Activated T-helper 1 cell treated with anti-CD3 and anti-CD28 coated beads, Interleukin-12 subunit alpha, Interleukin-12 subunit beta, Interleukin-2, Interleukin-4 antibody, amounts not matched to agents 30 ng/mL and 10 ng/mL and 1 ng/mL, durations not matched to agents 14 hours and 24 hours and 36 hours (primary cell): ENCODE results near the gene PGA4. TPM values are rescaled to one million over a fixed set of nuclear protein-coding genes. Genes with fewer than 3 reads are reported as not detected.
"Not testable (repeated sequence)": the region's sequence is repeated elsewhere in the genome, so short reads cannot be mapped to it uniquely, and the experiment has no call there.

Experiments used
- DNase-seq: peaks from one replicate; pipeline ENCODE4 v3.0.0; 2021; ENCODE audit warnings: low spot score
- H3K27ac Mint-ChIP-seq: one replicate; pipeline ENCODE4 v1.8.0; 2021; ENCODE audit warnings: mild to moderate bottlenecking, mixed read lengths
- H3K27me3 Mint-ChIP-seq: one replicate; pipeline ENCODE4 v1.8.0; 2022; ENCODE audit warnings: mild to moderate bottlenecking, moderate library complexity, mixed read lengths; ENCODE audit not compliant: insufficient read depth
- H3K36me3 Mint-ChIP-seq: one replicate; pipeline ENCODE4 v1.8.0; 2021; ENCODE audit warnings: low read depth, mixed read lengths
- H3K4me1 Mint-ChIP-seq: one replicate; pipeline ENCODE4 v1.8.0; 2021; ENCODE audit warnings: low read depth, mixed read lengths
- H3K4me3 Mint-ChIP-seq: one replicate; pipeline ENCODE4 v1.8.0; 2021; ENCODE audit warnings: mild to moderate bottlenecking, moderate library complexity, mixed read lengths
- H3K9me3 Mint-ChIP-seq: one replicate; pipeline ENCODE4 v1.8.0; 2021; ENCODE audit warnings: mixed read lengths
- intact Hi-C: fragments of 100-400 bp; cut with micrococcal nuclease; formaldehyde crosslinking; loops from one replicate; pipeline ENCODE4 v1.15.1; 2024
- total RNA-seq: library from RNA; stranded (reverse); gene quantifications from 2 replicates; pipeline ENCODE4 v1.2.3, GENCODE V29; 2022

PGA4 gene
- total RNA-seq, 1 donor from 2014 or later, result not detected

DNA sequence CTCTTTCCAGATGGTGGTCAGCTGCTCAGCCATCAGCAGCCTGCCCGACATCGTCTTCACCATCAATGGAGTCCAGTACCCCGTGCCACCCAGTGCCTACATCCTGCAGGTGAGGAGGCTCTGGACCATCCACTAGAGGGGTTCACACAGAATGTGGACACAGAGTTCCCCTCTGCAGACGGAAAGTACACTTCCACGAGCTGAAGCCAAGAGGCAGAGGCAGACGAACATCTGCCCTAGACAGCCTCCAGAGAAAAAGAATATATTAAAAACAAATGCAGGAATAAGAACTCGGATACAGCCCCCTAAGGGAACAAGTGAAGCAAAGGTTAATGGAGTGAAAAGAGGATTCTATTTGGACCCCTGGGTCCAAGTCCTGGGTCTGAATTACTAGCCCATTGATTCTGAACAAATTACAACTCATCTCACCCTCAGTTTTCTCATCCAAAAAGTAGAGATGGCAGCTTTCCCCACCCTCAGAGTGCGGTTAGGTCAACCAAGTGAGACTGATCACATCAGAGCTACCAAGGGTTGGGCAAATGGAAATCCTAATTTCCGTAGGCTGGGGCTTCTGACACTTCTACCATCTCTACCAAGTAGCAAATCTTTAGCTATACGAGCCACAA, 10.7 kb upstream of the PGA4 start:
- intact Hi-C loops, H3K9me3 Mint-ChIP-seq, DNase-seq, H3K27ac Mint-ChIP-seq, H3K4me1 Mint-ChIP-seq, H3K27me3 Mint-ChIP-seq, H3K36me3 Mint-ChIP-seq, H3K4me3 Mint-ChIP-seq: not testable (repeated sequence)

DNA sequence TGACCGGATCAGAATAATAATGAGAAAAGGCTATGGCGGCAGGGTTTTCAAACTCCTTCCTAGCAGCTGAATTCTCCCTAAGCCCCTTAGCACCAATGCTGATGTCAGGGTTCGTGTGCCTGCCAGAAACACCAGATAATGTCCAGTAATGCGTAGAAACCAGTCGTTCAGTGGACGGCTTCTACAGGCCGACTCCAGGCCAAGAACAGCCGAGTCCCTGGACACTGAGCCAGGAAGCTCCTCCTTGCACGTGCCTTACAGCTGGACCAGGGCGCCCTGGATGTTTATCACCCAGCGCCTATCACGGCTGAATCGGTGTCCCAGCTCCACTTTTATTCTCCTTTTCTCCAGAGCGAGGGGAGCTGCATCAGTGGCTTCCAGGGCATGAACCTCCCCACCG, 9.9 kb upstream of the PGA4 start:
- H3K27ac Mint-ChIP-seq, DNase-seq, H3K9me3 Mint-ChIP-seq, H3K36me3 Mint-ChIP-seq, H3K27me3 Mint-ChIP-seq, intact Hi-C loops, H3K4me1 Mint-ChIP-seq, H3K4me3 Mint-ChIP-seq: not testable (repeated sequence)

DNA sequence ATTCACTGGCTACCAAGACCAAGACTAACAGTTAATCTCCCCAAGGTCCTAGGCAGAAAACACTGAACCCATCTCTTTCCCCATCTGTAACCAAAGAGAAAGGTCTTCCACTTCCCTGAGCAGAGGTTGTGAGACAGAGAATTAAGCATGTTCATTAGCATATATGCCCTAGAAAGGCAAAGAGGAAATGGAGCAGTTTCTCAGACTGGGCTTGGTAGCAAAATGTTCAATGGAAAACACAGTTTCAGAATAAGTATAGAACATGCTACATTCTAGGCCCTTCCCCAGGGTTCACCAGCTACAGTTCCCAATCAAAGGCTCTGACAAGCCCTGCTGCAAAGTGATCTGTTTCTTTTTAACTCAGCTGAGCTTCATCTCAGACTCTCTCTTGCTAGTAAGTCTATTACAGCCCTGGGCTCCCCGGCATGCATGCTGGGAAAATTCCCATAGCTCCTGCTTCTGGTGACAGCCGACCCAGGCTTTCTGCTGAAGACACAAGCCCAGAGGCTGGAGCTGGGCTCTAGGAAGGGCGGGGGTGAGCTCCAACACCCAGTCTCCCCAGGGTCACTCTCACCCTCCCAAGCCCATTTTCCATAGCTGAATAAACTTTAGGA, 8.3 kb upstream of the PGA4 start:
- H3K36me3 Mint-ChIP-seq, H3K27me3 Mint-ChIP-seq, H3K9me3 Mint-ChIP-seq, DNase-seq, intact Hi-C loops, H3K4me3 Mint-ChIP-seq, H3K4me1 Mint-ChIP-seq, H3K27ac Mint-ChIP-seq: not testable (repeated sequence)

DNA sequence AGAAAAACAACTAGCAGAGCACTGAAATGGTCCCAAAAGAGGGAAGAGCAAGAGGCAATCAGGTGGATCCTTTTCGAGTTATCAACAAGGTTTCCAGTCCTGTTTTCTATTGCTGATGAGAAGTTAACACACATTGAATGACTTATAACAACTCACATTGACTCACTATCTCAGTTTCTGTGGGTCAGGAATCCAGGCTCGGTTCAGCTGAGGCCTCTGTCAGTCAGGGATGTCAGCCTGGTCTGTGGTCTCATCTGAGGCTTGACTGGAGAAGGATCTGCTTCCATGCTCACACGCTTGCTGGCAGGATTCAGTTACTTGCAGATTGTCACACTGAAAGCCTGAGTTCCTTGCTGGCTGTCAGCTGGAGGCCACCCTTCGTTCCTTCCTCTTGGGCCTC, 3.8 kb upstream of the PGA4 start:
- H3K27ac Mint-ChIP-seq, DNase-seq, H3K36me3 Mint-ChIP-seq, H3K9me3 Mint-ChIP-seq, H3K4me3 Mint-ChIP-seq, H3K27me3 Mint-ChIP-seq, H3K4me1 Mint-ChIP-seq, intact Hi-C loops: not testable (repeated sequence)

DNA sequence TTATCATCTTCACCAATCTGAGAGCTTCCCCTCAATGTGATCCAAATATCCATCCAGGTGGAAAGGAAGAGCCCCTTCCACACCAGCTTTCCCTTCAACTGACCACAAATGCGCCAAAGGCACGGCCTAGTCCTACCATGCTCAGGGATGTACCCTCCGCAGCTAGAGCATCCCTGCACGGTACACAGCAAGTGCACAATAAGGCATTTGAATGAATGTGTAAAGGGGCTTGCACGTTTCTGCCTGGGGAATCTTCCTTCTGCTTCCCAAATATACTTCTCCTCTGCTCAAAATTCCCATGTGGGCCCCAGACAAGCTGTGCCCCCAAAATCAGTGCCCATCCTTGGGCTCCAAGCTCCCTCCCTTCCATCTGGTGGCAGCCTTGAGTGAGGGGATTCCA, 3.1 kb upstream of the PGA4 start:
- H3K36me3 Mint-ChIP-seq, intact Hi-C loops, DNase-seq, H3K4me1 Mint-ChIP-seq, H3K27ac Mint-ChIP-seq, H3K9me3 Mint-ChIP-seq, H3K4me3 Mint-ChIP-seq, H3K27me3 Mint-ChIP-seq: not testable (repeated sequence)

DNA sequence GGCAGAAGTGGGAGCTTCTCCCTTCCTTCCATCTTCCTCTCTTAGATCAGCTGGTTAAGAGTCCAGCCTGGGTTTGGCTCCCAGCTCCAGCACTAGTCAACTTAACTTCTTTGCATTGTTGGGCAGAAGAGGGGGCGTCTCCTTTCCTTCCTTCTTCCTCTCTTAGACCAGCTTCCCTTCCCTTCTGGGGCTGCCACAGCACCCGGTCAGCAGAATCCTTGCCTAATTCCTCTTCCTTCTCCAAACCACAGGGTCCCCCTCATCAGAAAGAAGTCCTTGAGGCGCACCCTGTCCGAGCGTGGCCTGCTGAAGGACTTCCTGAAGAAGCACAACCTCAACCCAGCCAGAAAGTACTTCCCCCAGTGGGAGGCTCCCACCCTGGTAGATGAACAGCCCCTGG, 545 bp downstream of the PGA4 start:
- H3K27me3 Mint-ChIP-seq, intact Hi-C loops, H3K4me1 Mint-ChIP-seq, H3K27ac Mint-ChIP-seq, H3K9me3 Mint-ChIP-seq, H3K36me3 Mint-ChIP-seq, H3K4me3 Mint-ChIP-seq, DNase-seq: not testable (repeated sequence)

DNA sequence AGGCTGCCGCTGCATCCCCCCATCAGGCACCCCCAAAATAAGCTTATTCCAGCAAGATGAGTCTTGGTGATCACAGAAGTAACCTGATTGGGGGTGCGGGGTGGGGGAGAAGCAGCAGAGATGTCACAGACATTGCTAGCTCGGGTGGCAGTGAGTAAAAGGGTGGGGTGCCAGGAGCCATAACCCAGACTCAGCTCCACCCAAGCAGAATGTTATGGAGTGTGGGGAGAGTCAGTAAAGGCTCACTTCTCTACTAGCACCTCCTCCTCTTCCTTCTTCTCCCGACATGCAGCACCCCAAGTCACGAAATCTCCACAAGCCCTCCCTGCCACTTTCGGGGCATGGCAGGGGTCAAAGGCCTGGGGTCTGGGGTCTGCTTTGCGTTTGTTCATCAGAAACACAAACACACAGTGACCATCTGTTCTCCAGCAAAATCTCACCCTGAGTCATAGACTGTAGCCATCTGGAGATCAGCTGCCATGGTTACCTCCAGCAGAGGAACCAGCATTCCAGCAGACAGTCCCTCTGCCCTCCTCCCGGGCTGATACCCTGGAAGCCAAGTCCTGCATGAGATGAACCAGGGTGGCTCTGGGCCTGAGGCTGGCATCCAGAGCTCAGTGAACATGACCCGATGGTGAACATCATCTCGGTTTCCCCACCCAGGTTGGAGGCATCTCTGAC, 4.5 kb downstream of the PGA4 start:
- H3K27me3 Mint-ChIP-seq, DNase-seq, H3K27ac Mint-ChIP-seq, H3K9me3 Mint-ChIP-seq, intact Hi-C loops, H3K36me3 Mint-ChIP-seq, H3K4me3 Mint-ChIP-seq, H3K4me1 Mint-ChIP-seq: not testable (repeated sequence)

DNA sequence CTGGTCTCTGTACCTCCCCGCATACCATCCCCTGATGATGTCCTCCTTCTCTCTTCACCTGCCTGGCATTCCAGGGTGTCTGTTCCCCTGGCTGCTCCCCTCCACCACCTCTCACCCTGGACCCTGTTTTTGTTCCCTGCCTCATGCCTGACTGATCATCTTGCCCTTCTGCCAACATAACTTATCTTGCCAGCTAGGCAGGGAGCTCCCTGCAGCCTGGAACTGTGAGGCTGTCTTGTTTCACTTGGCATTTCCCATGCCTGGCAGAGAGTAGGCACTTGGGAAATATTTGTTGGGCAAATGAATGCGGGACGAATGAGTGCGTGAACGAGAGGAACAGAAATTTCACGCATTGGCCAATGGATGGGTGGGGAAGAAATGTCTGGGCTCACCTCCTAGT, 7.3 kb downstream of the PGA4 start:
- intact Hi-C loops, H3K4me1 Mint-ChIP-seq, H3K27ac Mint-ChIP-seq, H3K36me3 Mint-ChIP-seq, H3K27me3 Mint-ChIP-seq, H3K9me3 Mint-ChIP-seq, H3K4me3 Mint-ChIP-seq, DNase-seq: not testable (repeated sequence)

DNA sequence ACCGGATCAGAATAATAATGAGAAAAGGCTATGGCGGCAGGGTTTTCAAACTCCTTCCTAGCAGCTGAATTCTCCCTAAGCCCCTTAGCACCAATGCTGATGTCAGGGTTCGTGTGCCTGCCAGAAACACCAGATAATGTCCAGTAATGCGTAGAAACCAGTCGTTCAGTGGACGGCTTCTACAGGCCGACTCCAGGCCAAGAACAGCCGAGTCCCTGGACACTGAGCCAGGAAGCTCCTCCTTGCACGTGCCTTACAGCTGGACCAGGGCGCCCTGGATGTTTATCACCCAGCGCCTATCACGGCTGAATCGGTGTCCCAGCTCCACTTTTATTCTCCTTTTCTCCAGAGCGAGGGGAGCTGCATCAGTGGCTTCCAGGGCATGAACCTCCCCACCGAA, 8.9 kb downstream of the PGA4 start:
- intact Hi-C loops, H3K36me3 Mint-ChIP-seq, DNase-seq, H3K27ac Mint-ChIP-seq, H3K27me3 Mint-ChIP-seq, H3K4me3 Mint-ChIP-seq, H3K9me3 Mint-ChIP-seq, H3K4me1 Mint-ChIP-seq: not testable (repeated sequence)

DNA sequence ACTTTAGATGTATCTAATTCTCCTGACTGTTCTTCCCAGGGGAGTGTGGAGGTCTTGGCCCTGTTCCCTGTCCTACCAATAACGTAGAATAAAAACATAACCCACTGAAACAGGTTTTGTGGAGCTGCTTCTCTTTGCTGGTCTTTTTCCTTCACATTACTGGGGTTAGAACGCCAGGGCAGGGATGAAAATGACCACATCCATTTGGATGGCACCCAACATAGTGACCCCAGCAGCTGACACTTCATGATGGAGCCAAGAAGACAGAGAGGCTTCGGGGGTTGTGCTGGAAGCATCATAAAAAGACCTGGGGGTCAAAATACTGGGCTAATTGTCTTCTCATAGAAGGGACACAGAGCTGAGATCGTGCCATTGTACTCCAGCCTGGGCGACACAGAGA, 9.4 kb downstream of the PGA4 start:
- intact Hi-C loops, H3K9me3 Mint-ChIP-seq, DNase-seq, H3K4me1 Mint-ChIP-seq, H3K27me3 Mint-ChIP-seq, H3K4me3 Mint-ChIP-seq, H3K27ac Mint-ChIP-seq, H3K36me3 Mint-ChIP-seq: not testable (repeated sequence)

DNA sequence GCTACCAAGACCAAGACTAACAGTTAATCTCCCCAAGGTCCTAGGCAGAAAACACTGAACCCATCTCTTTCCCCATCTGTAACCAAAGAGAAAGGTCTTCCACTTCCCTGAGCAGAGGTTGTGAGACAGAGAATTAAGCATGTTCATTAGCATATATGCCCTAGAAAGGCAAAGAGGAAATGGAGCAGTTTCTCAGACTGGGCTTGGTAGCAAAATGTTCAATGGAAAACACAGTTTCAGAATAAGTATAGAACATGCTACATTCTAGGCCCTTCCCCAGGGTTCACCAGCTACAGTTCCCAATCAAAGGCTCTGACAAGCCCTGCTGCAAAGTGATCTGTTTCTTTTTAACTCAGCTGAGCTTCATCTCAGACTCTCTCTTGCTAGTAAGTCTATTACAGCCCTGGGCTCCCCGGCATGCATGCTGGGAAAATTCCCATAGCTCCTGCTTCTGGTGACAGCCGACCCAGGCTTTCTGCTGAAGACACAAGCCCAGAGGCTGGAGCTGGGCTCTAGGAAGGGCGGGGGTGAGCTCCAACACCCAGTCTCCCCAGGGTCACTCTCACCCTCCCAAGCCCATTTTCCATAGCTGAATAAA, 10.5 kb downstream of the PGA4 start:
- H3K27ac Mint-ChIP-seq, H3K4me1 Mint-ChIP-seq, H3K36me3 Mint-ChIP-seq, H3K4me3 Mint-ChIP-seq, H3K27me3 Mint-ChIP-seq, intact Hi-C loops, DNase-seq, H3K9me3 Mint-ChIP-seq: not testable (repeated sequence)

DNA sequence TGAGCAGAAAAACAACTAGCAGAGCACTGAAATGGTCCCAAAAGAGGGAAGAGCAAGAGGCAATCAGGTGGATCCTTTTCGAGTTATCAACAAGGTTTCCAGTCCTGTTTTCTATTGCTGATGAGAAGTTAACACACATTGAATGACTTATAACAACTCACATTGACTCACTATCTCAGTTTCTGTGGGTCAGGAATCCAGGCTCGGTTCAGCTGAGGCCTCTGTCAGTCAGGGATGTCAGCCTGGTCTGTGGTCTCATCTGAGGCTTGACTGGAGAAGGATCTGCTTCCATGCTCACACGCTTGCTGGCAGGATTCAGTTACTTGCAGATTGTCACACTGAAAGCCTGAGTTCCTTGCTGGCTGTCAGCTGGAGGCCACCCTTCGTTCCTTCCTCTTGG, 15.0 kb downstream of the PGA4 start:
- DNase-seq, result not testable (repeated sequence)

DNA sequence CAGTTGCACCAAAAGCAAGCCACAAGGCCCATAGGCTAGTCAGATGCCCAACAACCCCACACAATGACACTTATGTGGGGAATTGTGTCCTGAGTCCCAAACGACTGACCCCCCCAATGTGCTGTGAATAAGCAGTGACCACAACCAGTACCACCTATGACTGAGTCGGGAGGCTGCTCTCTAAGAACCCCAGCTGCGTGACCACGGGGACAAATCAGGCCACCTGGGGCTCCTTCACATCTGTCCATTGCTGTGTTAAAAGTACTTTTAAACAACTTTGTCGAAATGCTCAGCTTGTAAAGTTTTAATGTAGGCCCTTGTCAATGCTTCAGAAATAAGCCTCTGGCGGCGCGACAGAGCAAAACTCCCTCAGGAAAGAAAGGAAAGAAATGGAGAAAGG, 18.1 kb downstream of the PGA4 start:
- DNase-seq, H3K36me3 Mint-ChIP-seq, H3K4me1 Mint-ChIP-seq, H3K27ac Mint-ChIP-seq, H3K9me3 Mint-ChIP-seq, H3K27me3 Mint-ChIP-seq, intact Hi-C loops, H3K4me3 Mint-ChIP-seq: not testable (repeated sequence)

More for the DNA sequence above, 15.0 kb downstream of the PGA4 start:
- H3K27me3 Mint-ChIP-seq, H3K4me1 Mint-ChIP-seq, H3K4me3 Mint-ChIP-seq, H3K36me3 Mint-ChIP-seq, H3K27ac Mint-ChIP-seq, H3K9me3 Mint-ChIP-seq, intact Hi-C loops: not testable (repeated sequence)
